ENCODE data around the gene OPHN1.
"Not testable (repeated sequence)": the region's sequence is repeated elsewhere in the genome, so short reads cannot be mapped to it uniquely, and the experiment has no call there.

The OPHN1 gene

DNA sequence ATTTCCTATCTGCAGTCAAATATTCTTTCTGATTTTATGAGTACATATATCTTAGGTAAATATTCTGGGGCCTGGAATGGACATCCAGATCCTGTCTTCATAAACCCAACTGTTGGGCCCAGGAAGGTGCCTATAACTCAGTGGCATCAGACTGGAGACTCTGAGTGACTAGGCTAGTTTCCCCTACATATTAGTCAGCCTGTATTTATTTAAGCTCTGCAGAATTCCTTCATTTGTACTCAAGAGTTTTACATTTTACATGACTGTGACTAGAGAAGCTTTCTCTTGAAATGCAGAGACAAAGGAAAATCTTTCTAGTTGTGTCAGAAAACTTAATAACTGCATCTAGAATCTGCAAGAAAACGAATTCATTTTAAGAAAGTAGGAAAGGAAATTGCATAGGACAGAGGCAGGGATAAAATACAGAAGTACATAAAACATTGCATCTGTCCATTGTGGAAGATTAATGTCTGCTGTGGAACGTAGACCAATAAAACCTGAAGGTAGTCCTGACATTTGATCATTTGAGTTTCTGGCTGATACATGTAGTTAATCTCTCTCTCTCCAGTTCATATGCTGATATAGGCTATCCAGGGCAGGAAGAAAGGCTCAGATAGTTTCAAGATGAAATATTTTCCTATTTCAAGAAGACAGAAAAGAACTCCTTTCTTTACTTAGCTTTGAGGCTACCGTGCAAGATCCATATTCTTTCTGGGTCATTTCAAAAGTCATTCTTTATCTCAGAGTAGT, 78.2 kb downstream of the OPHN1 start:
- DNase-seq = no peak

DNA sequence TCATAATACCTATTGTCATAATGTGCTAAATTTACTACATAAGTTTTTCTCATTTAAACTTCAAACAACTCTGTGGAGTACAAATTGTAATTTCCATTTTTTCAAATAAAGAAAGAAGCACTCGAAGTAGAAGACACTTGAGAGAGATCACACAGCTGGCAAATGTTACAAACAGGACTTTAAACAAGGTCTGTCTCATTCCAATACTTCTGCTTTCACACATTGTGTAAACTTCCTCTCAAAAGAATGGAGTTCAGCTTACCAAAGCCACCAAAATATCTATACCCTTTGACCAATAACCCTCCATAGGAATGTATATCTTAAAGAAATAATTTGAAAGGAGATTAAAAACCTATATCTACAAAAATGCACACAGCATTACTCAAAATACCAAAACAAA, 88.3 kb downstream of the OPHN1 start:
- DNase-seq = no peak

GRCh38 chrX:68343551-68343950, 89.7 kb downstream of the OPHN1 start:
- DNase-seq = no peak

DNA sequence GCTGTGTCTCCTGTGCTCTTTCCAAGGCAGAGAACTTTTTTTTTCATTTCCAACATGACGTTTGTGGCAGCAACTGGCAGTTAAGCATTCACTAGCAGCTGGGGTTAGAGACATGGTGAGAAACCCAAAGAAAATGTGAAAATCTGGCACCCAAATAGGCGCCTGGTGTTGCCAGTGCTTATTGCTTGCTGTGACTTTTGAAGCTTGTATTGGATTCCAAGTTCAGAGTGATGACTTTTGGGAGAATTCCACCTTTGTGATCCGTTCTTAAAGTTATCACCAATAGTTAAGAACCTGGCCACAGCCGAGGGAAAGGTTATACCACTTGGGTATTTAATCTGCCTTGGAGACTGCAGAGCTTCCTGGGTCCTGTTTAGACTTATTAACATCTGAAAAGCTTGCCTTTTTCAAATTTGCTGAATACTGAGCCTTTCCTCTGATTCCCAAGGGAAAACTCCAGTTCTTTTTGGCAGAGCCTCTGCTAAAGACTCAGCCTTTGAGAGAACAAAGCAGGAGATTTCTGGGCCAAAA, 101.0 kb downstream of the OPHN1 start:
- no peak for DNase-seq

- DNase-seq = not testable (repeated sequence)
Observed at GRCh38 chrX:68326841-68327240, 106.5 kb downstream of the OPHN1 start.

DNA sequence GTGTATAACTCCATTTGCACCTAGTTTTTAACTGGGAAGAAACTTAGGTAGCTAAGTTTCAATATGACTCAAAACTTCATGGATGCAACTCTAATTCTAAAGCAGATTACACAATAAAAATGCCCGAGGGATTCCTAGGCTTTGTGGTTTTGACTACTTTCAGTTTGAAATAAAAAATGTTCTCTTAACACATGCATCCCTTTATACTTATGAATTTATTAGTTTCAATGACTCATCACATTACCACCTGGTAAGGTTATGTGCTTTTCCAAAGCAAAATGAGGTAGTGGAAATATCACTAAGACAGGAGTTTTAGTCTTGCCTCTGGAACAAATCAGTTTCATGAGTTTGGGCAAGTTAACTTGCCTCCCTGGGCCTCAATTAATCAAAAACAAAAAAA, 125.5 kb downstream of the OPHN1 start:
- DNase-seq = no peak

- DNase-seq = no peak
Observed at GRCh38 chrX:68304602-68305001, 128.7 kb downstream of the OPHN1 start.

DNA sequence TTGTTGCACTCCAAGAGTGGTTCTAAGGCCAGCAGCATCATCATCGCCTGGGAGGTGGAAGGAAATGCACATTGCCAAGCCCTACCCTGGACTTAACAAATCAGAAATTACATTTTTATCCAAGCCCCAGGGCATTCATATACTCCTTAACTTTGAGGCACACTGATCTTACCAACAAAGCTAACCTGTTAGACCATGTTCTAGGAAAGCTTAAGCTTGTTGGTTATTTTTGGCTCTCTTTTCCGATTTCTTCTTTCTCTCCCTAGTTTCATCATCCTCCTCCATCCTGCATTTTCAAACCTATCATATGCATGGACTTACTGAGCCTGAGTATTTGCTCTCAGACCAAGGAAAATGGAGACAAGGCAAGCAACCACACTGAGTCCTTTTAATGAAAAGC, 133.4 kb downstream of the OPHN1 start:
- DNase-seq = no peak

- DNase-seq = no peak
Observed at GRCh38 chrX:68292471-68292870, 140.8 kb downstream of the OPHN1 start.

GRCh38 chrX:68288127-68288526, 145.2 kb downstream of the OPHN1 start:
- DNase-seq = no peak

DNA sequence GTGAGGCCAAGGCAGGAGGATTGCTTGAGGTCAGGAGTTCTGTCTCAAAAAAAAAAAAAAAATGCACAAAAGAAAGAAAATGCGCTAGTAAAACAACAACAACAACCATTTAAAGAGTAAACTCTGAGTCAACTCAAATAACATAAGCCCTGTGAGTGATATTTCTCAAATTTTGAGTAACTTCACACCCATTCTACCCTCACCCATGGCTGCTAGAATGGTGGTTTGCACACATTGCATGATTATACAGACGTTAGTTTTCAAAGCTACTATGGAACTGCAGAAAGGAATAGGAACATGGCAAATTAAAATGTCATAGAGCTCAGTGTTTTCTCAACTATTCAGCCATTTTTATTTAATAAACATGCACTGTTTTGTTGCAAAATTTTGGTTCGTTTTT, 145.9 kb downstream of the OPHN1 start:
- DNase-seq = no peak

- DNase-seq = no peak
Observed at GRCh38 chrX:68286980-68287379, 146.3 kb downstream of the OPHN1 start.

- DNase-seq = no peak
Observed at GRCh38 chrX:68286076-68286475, 147.2 kb downstream of the OPHN1 start.

DNA sequence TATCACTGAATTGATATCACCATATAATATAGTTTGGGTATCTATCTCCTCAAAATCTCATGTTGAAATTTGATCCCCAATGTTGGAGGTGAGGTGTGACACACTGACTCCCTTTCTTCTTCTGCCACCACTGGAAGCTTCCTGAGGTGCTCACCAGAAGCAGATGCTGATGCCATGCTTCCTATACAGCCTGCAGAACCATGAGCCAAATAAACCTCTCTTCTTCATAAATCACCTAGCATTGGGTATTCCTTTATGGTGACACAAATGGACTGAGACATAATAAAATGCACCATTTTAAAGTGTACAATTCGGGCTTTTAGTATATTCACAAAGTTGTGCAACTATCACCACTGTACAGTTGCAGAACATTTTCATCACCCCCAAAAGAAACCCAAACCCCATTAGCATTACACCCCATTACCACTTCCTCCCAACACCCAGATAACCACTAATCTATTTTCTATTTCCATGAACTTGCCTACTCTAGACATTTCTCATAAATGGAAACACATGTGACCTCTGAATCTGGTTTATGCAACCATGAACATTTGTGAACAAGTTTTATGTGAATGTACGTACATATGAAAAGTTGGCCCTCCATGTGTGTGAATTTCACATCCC, 148.9 kb downstream of the OPHN1 start:
- DNase-seq = no peak

GRCh38 chrX:68273887-68274286, 159.4 kb downstream of the OPHN1 start:
- no peak for DNase-seq

GRCh38 chrX:68264793-68265192, 168.5 kb downstream of the OPHN1 start:
- not testable (repeated sequence) for DNase-seq

DNA sequence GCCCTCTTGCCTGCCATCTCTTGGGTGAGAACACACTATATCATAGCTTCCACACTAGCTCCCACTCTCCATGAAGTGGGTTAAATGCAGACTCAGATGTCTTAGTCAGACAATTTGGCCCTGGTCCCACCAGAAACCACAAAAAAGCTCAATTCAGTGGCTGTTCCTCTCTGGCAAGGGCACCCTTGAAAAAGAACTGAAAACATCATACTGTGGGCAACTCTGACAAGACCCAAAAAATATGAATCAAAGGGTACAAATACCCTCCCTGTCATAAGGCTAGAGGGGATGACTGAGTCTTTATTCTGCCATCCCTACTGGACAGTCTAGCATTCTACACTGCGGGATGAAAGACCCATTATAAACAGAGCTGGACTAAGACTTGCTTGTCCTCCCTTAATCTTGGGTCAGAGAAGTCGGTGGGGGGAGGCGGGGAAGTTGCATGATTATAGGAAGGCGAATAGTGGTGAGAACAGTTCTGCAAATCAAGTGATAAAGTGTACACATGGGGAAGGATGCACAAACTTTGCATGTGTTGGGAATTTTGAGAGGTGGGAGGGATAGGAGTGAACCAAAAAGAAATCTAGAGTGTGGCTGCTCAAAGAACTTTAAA, 172.1 kb downstream of the OPHN1 start:
- no peak for DNase-seq

DNA sequence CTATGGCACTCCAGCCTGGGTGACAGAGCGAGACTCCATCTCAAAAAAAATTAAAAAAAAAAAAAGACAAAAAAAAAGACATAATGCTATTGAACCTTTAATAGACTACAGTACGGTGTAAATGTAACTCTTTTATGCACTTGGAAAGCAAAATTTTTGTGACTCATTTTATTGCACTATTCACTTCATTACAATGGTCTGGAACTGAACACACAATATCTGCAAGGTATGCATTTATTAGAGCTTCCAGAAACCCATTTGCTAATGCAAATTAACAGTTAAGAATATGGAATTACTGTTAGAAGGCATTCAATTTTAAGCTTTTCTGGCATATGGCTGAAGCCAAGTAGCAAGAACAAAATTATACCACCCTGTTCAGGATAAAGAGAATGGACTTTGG, 176.3 kb downstream of the OPHN1 start:
- no peak for DNase-seq

- no peak for DNase-seq
Observed at GRCh38 chrX:68254738-68255645, 178.3 kb downstream of the OPHN1 start.

DNA sequence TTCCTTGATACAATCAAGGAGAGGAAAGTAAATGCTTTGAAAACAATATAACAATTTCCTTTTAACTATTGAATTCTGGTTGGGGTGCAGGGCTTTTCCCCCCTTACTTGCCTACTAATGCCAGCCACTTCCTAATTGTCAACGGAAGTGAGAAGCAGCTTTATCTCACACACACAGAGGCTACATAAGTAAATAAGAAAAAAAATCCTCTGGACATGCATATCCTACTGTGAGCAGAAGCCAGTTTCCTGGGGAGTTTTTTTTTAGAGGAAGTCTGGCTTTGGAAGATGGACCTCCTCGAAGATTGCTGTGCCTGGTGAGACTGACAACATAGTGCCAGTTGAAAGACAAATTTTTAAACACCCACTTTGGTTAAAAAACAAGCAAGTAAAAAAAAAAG, 180.6 kb downstream of the OPHN1 start:
- no peak for DNase-seq

GRCh38 chrX:68249903-68250302, 183.4 kb downstream of the OPHN1 start:
- DNase-seq = no peak

DNA sequence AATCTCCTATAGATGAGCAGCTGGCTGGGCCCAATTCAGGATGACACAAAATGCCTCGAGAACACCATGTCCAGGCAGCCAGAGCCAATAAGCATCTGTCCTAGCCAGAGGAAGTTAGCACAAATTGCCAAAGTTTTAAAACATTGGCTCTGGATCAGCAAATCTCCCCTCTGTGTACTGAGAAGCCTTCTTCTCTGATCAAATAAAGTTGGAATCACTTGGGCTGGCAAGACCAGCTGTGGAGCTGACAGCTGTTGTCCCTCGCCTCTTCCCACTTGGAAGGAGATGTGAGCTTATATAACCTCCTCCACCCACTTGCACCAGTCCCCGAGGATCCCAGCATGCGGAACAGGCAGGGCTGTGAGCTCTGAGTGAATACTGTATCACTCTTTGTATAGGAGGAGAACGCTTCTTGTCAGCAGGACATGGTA, 183.9 kb downstream of the OPHN1 start:
- DNase-seq = no peak

DNA sequence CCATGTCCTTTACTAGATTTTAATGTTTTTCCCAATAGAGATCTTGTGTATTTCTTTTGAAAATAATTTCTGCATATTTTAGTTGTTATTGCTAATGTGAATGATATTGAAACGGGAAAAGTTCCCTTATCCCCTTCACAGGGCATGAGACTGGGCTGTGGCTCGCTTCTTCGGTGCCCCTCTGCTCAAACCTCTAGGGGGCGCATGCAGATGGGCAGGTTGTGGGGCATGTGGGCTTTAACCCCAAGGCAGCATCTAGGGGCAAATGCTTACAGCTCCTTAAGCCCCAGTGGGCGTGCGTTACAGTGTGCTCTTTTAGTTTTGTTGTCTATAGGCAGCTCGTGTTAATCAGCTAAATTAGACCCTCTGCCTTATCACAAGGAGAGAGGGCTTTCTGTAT, 194.7 kb downstream of the OPHN1 start:
- no peak for DNase-seq
